Esophagus squamous epithelium (tissue), 5 donors: ENCODE results near the gene LDLRAD4. TPM values are rescaled to one million over a fixed set of nuclear protein-coding genes. Genes with fewer than 3 reads are reported as not detected.
"Not testable (repeated sequence)": the region's sequence is repeated elsewhere in the genome, so short reads cannot be mapped to it uniquely, and the experiment has no call there.

Experiments
- DNase-seq: peaks from one replicate; lab custom pipeline; 2025; lab: John Stamatoyannopoulos, UW
- H3K27ac ChIP-seq, 4 donors: fragments of 200-600 bp; sonication (generic); one replicate each; pipeline ENCODE4 v1.5.1; 2016 to 2019; ENCODE audit warnings: mild to moderate bottlenecking in 1 of 4
- H3K27me3 ChIP-seq, 4 donors: fragments of 200-600 bp; sonication (generic); 1 replicate in 3 of 4; 2 replicates in 1 of 4; pipeline versions ENCODE4 v1.5.1 to v1.6.0; 2017 to 2021; ENCODE audit warnings: antibody characterized with exemption in 1 of 4
- H3K36me3 ChIP-seq, 3 donors: fragments of 200-600 bp; sonication (generic); one replicate each; pipeline ENCODE4 v1.5.1; 2016 to 2019
- H3K4me1 ChIP-seq, 3 donors: fragments of 200-600 bp; sonication (generic); one replicate each; pipeline ENCODE4 v1.5.1; 2017 to 2019
- H3K4me3 ChIP-seq, 4 donors: fragments of 200-600 bp; sonication (generic); 1 replicate in 3 of 4; 2 replicates in 1 of 4; pipeline ENCODE4 v1.5.1; 2016 to 2019; ENCODE audit warnings: mild to moderate bottlenecking in 2 of 4, moderate library complexity in 1 of 4
- H3K9me3 ChIP-seq, 3 donors: fragments of 200-600 bp; sonication (generic); one replicate each; pipeline ENCODE4 v1.5.1; 2016 to 2019
- POLR2A ChIP-seq, 4 donors: fragments of 450-650 bp; IDR thresholded peaks; one replicate each; pipeline ENCODE4 v1.6.1; 2017; ENCODE audit warnings: antibody characterized with exemption in 4 of 4, mild to moderate bottlenecking in 4 of 4, moderate library complexity in 3 of 4
- WGBS, 2 donors: methylation state at CpG; one replicate each; pipeline ENCODE4 v1.1.5; 2018; 5-methylcytosine and 5-hydroxymethylcytosine counted together
- intact Hi-C: fragments of 100-400 bp; cut with DNase I; formaldehyde crosslinking; loops from one replicate; pipeline ENCODE4 v1.15.0; 2022
- total RNA-seq, 4 donors: library from RNA; depleted of rRNA; stranded (reverse); fragments of >200 nt; gene quantifications; one replicate each; pipeline ENCODE4 v1.1.0, GENCODE V29; 2016
- TF ChIP-seq, protein P1 (sequence below), 6 experiments: fragments of 450-650 bp in 4 of 6; fragments of 200-600 bp in 2 of 6; sonication (generic) in 2 of 6; IDR thresholded peaks; one replicate each; pipeline ENCODE4 v1.5.1; 2016 to 2019; ENCODE audit warnings: antibody characterized with exemption in 6 of 6, mild to moderate bottlenecking in 4 of 6, moderate library complexity in 4 of 6
- donor health status: DM: yes; HTN: yes; CAD: no.

Gene LDLRAD4
- total RNA-seq, 4 donors from 2014 or later, result 0.91 to 17.9 (median 6.8) TPM

DNA sequence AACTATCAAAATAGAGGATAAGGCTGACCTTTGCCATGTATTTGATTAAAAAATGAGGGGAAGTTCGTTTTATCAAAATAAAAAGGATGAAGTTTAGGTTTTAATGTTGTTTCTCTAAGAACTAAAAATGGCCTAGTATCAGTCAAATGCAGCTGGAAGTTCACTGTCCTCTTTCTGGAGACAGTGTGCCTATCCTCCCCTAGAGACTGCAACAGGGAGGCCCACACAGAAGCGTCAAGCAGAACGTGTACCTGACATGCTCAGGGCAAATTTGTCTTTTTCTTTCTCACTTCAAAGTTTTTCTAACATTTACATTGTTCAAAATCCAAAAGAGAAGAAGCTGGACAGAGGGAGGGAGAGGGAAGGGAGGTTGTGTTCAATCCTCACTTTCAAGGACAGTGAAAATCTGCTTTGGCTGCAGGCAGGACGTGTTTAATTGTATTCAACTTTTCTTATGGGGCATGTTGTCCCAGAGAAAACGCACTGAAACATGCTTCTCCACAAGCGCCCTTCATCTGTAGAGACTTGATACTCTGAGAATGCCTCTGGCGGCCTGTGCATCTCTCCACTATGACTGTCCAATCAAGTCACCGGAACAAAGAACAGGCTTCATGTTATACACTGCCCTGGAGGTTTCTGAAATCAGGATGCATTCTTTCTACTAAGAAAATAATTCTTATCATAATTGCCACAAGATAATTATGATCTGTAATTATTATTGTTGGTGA lies 442.7 kb downstream of the LDLRAD4 start:
- Histone ChIP-seq H3K36me3 (peaks cover 0 to 33% (median 0%) of the 10 kb centered on the region in 3 donors), H3K4me3 (no peak overlapping the region), H3K27ac (no peak overlapping the region), H3K9me3 (no peaks in the 10 kb centered on the region), H3K4me1 (no peaks in the 10 kb centered on the region), H3K27me3 (no peaks in the 10 kb centered on the region)
- intact Hi-C loops, result no loop called here
- TF ChIP-seq, protein P1, sequence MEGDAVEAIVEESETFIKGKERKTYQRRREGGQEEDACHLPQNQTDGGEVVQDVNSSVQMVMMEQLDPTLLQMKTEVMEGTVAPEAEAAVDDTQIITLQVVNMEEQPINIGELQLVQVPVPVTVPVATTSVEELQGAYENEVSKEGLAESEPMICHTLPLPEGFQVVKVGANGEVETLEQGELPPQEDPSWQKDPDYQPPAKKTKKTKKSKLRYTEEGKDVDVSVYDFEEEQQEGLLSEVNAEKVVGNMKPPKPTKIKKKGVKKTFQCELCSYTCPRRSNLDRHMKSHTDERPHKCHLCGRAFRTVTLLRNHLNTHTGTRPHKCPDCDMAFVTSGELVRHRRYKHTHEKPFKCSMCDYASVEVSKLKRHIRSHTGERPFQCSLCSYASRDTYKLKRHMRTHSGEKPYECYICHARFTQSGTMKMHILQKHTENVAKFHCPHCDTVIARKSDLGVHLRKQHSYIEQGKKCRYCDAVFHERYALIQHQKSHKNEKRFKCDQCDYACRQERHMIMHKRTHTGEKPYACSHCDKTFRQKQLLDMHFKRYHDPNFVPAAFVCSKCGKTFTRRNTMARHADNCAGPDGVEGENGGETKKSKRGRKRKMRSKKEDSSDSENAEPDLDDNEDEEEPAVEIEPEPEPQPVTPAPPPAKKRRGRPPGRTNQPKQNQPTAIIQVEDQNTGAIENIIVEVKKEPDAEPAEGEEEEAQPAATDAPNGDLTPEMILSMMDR (IDR thresholded peaks at IDR 0.05), result no peak
- DNase-seq, result no peak
- 73% methylated on average over 8 of the region's 8 CpGs for WGBS, 2 donors

DNA sequence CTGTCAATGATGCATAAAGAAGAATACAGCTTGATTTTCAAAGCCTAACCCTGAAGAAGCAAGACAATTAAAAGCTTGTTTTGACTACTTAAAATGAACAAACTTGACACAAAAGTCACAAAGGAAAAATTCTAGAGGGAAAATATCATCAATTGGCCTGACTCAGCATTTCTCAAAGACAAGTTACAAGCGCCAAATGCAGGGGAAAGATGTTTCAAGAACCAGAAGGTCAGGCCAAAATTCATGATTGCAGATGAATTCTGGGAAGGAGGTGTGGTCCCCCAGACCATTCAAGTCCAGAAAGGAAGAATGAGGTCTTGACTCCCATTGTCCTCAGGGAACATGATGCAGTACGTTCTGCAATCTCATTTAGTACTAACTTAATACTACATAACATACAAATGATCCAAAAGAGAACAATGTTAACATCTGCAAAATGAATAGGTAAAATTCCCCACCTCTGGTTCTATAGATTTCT lies 443.3 kb downstream of the LDLRAD4 start:
- intact Hi-C loops, result no loop called here
- H3K4me1 ChIP-seq, result no peaks in the 10 kb centered on the region
- peaks cover 0 to 39% (median 0%) of the 10 kb centered on the region in 3 donors for H3K36me3 ChIP-seq
- no peak overlapping the region for H3K27ac ChIP-seq
- DNase-seq, result no peak
- H3K4me3 ChIP-seq, result no peak overlapping the region
- H3K27me3 ChIP-seq, result no peaks in the 10 kb centered on the region
- WGBS, 2 donors, result 66 to 73% methylated on average over 2 of the region's 2 CpGs
- no peak for TF ChIP-seq POLR2A (IDR thresholded peaks at IDR 0.05)
- TF ChIP-seq, protein P1 (IDR thresholded peaks at IDR 0.05), result no peak
- no peaks in the 10 kb centered on the region for H3K9me3 ChIP-seq

DNA sequence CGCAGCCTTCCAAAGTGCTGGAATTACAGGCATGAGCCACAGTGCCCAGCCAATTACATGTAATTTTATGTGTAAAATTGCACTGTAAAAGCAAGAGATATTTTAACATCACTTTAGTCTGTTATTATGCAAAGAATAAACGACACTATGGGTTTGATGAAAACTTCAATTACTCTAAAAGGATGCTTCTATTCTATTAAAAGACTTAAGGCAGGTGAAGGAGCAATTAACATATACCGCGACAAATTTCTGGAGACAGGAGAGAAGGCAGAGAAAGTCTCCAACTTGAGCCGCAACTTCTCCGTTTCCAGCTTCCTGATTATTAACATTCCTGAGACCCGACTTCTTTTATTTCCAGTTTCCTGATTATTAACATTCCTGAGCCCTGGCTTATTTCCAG lies 454.1 kb downstream of the LDLRAD4 start:
- DNase-seq, result no peak
- Histone ChIP-seq H3K36me3 (peaks cover 0 to 42% (median 0%) of the 10 kb centered on the region in 3 donors), H3K27ac (no peak overlapping the region), H3K27me3 (no peaks in the 10 kb centered on the region), H3K9me3 (no peaks in the 10 kb centered on the region), H3K4me3 (no peak overlapping the region), H3K4me1 (no peaks in the 10 kb centered on the region)
- no peak for TF ChIP-seq POLR2A (IDR thresholded peaks at IDR 0.05)
- TF ChIP-seq, protein P1 (IDR thresholded peaks at IDR 0.05), result no peak
- 72 to 80% methylated on average over 7 of the region's 7 CpGs for WGBS, 2 donors
- intact Hi-C loops, result no loop called here

GRCh38 chr18:13676471-13676870 lies 457.9 kb downstream of the LDLRAD4 start:
- Histone ChIP-seq H3K36me3 (peaks cover 0 to 6% (median 0%) of the 10 kb centered on the region in 3 donors), H3K4me1 (no peaks in the 10 kb centered on the region), H3K9me3 (no peaks in the 10 kb centered on the region), H3K27ac (no peak overlapping the region), H3K27me3 (no peaks in the 10 kb centered on the region), H3K4me3 (no peak overlapping the region)
- DNase-seq, result no peak
- intact Hi-C loops, result no loop called here
- no peak for TF ChIP-seq POLR2A (IDR thresholded peaks at IDR 0.05)
- TF ChIP-seq, protein P1 (IDR thresholded peaks at IDR 0.05), result no peak
- 91 to 92% methylated on average over 5 to 6 of the region's 6 CpGs for WGBS, 2 donors

DNA sequence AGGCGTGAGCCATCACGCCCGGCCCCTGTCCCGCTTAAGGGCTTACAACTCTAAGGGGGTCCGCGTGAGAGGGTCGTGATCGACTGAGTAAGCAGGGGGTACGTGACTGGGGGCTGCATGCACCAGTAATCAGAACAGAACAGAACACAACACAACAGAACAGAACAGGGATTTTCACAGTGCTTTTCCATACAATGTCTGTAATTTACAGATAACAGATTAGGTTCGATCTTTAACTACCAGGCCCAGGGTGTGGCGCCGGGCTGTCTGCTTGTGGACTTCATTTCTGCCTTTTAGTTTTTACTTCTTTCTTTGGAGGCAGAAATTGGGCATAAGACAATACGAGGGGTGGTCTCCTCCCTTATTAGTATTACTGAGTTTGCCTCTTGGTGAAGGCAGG lies 458.8 kb downstream of the LDLRAD4 start:
- WGBS, 2 donors, result 96 to 98% methylated on average over 9 to 13 of the region's 13 CpGs
- DNase-seq, H3K36me3 ChIP-seq, H3K27me3 ChIP-seq, H3K9me3 ChIP-seq, H3K4me1 ChIP-seq, H3K4me3 ChIP-seq, H3K27ac ChIP-seq, intact Hi-C loops: not testable (repeated sequence)
